ENCODE measurements around the gene LLGL1.

DNA sequence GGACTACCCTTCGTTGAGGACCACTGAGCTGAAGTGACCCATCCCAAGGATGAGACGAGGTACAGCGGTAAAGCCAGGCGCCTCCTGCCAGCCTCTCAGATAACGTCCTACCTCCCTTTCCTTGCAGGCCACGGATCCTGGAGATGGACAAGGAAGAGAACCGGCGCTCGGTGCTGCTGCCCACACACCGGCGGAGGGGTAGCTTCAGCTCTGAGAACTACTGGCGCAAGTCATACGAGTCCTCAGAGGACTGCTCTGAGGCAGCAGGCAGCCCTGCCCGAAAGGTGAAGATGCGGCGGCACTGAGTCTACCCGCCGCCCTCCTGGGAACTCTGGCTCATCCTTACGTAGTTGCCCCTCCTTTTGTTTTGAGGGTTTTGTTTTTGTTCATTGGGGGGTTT is 17.3 kb upstream of the LLGL1 start:
- TF ChIP-seq, protein P1, sequence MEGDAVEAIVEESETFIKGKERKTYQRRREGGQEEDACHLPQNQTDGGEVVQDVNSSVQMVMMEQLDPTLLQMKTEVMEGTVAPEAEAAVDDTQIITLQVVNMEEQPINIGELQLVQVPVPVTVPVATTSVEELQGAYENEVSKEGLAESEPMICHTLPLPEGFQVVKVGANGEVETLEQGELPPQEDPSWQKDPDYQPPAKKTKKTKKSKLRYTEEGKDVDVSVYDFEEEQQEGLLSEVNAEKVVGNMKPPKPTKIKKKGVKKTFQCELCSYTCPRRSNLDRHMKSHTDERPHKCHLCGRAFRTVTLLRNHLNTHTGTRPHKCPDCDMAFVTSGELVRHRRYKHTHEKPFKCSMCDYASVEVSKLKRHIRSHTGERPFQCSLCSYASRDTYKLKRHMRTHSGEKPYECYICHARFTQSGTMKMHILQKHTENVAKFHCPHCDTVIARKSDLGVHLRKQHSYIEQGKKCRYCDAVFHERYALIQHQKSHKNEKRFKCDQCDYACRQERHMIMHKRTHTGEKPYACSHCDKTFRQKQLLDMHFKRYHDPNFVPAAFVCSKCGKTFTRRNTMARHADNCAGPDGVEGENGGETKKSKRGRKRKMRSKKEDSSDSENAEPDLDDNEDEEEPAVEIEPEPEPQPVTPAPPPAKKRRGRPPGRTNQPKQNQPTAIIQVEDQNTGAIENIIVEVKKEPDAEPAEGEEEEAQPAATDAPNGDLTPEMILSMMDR (IDR thresholded peaks at IDR 0.05 in 8 of 11, conservative IDR thresholded peaks at IDR 0.05 in 3 of 11) = no peak
- TF ChIP-seq POLR2A (IDR thresholded peaks at IDR 0.05) = no peak
